Mesothelial cell of epicardium (in vitro differentiated cells): ENCODE data around the gene ABCA7. TPM values are rescaled to one million over a fixed set of nuclear protein-coding genes. Genes with fewer than 3 reads are reported as not detected.

Experiments used
- DNase-seq, 2 experiments: peaks; one replicate each; pipeline ENCODE4 v3.0.0; 2021; ENCODE audit warnings: low spot score in 2 of 2; ENCODE audit not compliant: unreplicated experiment in 2 of 2
- H3K27ac Mint-ChIP-seq: 2 replicates; pipeline ENCODE4 v1.8.0; 2021; ENCODE audit warnings: mixed read lengths
- H3K27me3 Mint-ChIP-seq: 2 replicates; pipeline ENCODE4 v1.8.0; 2021; ENCODE audit warnings: low read depth, mixed read lengths
- H3K36me3 Mint-ChIP-seq: 2 replicates; pipeline ENCODE4 v1.8.0; 2021; ENCODE audit warnings: mixed read lengths
- H3K4me1 Mint-ChIP-seq: 2 replicates; pipeline ENCODE4 v1.8.0; 2021; ENCODE audit warnings: mixed read lengths
- H3K4me3 Mint-ChIP-seq: 2 replicates; pipeline ENCODE4 v1.8.0; 2021; ENCODE audit warnings: mild to moderate bottlenecking, moderate library complexity, mixed read lengths
- H3K9me3 Mint-ChIP-seq: 2 replicates; pipeline ENCODE4 v1.8.0; 2021; ENCODE audit warnings: mixed read lengths
- CTCF ChIP-seq: fragments of 200-600 bp; sonication (generic); IDR thresholded peaks from one replicate; pipeline ENCODE4 v1.5.0; 2021; ENCODE audit warnings: antibody characterized with exemption; ENCODE audit not compliant: unreplicated experiment
- total RNA-seq: library from RNA; stranded (reverse); gene quantifications from 3 replicates; pipeline ENCODE4 v1.2.1, GENCODE V29; 2021

Gene ABCA7
- total RNA-seq, 1 donor from 2014 or later: 22.5 TPM

- DNase-seq: no peak
- no peak overlapping the region for H3K27ac Mint-ChIP-seq
- TF ChIP-seq CTCF: no peak
- peaks cover 41% of the 10 kb centered on the region for H3K27me3 Mint-ChIP-seq
- H3K4me1 Mint-ChIP-seq: peaks cover 5% of the 10 kb centered on the region
- H3K4me3 Mint-ChIP-seq: no peak overlapping the region
- no peaks in the 10 kb centered on the region for H3K36me3 Mint-ChIP-seq
- H3K9me3 Mint-ChIP-seq: no peaks in the 10 kb centered on the region
Measured at GRCh38 chr19:1072371-1073015, 32.6 kb downstream of the ABCA7 start.

- no peak for DNase-seq
- H3K27ac Mint-ChIP-seq: no peak overlapping the region
- H3K4me3 Mint-ChIP-seq: no peak overlapping the region
- no peaks in the 10 kb centered on the region for H3K36me3 Mint-ChIP-seq
- peaks cover 38% of the 10 kb centered on the region for H3K27me3 Mint-ChIP-seq
- peaks cover 5% of the 10 kb centered on the region for H3K4me1 Mint-ChIP-seq
- H3K9me3 Mint-ChIP-seq: no peaks in the 10 kb centered on the region
- TF ChIP-seq CTCF: no peak
Measured at GRCh38 chr19:1073063-1073955, 33.4 kb downstream of the ABCA7 start.

GRCh38 chr19:1073956-1074517 lies 34.1 kb downstream of the ABCA7 start:
- Mint-ChIP-seq H3K27ac (no peak overlapping the region), H3K4me3 (no peak overlapping the region), H3K4me1 (peaks cover 5% of the 10 kb centered on the region), H3K36me3 (no peaks in the 10 kb centered on the region), H3K27me3 (peaks cover 32% of the 10 kb centered on the region), H3K9me3 (no peaks in the 10 kb centered on the region)
- no peak for DNase-seq
- TF ChIP-seq CTCF: no peak

- Mint-ChIP-seq H3K9me3 (no peaks in the 10 kb centered on the region), H3K4me1 (peaks cover 5% of the 10 kb centered on the region), H3K4me3 (no peak overlapping the region), H3K27ac (no peak overlapping the region), H3K36me3 (no peaks in the 10 kb centered on the region), H3K27me3 (peaks cover 26% of the 10 kb centered on the region)
- TF ChIP-seq CTCF: no peak
- no peak for DNase-seq
Measured at GRCh38 chr19:1074544-1075283, 34.8 kb downstream of the ABCA7 start.

GRCh38 chr19:1076046-1076386 lies 36.1 kb downstream of the ABCA7 start:
- peaks cover 5% of the 10 kb centered on the region for H3K4me1 Mint-ChIP-seq
- no peak for TF ChIP-seq CTCF
- H3K27me3 Mint-ChIP-seq: peaks cover 14% of the 10 kb centered on the region
- H3K9me3 Mint-ChIP-seq: no peaks in the 10 kb centered on the region
- DNase-seq: no peak
- H3K36me3 Mint-ChIP-seq: no peaks in the 10 kb centered on the region
- no peak overlapping the region for H3K4me3 Mint-ChIP-seq
- H3K27ac Mint-ChIP-seq: no peak overlapping the region
